Peyer's patch (tissue), 4 donors: ENCODE data around the gene KLK11.

Source experiments
- CTCF ChIP-seq, 6 experiments: fragments of 450-650 bp in 4 of 6; fragments of 200-600 bp in 2 of 6; sonication (generic) in 1 of 6; IDR thresholded peaks; one replicate each; pipeline ENCODE4 v1.5.1; 2017 to 2019; ENCODE audit warnings: antibody characterized with exemption in 6 of 6, mild to moderate bottlenecking in 3 of 6, moderate library complexity in 1 of 6
- POLR2A ChIP-seq, 2 donors: fragments of 450-650 bp; IDR thresholded peaks; one replicate each; pipeline ENCODE4 v1.5.1; 2017; ENCODE audit warnings: antibody characterized with exemption in 2 of 2, mild to moderate bottlenecking in 2 of 2, moderate library complexity in 2 of 2

DNA sequence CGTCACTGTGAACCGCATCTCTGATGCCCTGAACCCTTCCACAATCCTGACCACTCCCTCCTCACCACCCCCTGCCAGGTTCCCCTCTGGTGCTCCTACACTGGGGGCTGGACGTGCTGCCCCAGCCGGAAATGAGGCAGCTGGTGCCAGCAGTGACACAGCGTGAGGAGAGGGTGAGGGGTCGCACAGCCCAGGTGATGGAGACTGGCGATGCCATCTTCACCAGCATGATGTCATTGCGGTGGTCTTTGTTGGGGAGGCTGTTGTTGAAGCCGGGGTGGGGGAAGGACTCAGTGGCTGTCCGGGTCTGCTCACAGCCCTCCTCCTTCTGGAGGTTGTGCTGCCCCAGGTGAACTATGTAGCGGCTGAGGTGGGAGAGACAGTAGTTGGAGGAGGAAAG lies 2.5 kb downstream of the KLK11 start:
- TF ChIP-seq CTCF (IDR thresholded peaks at IDR 0.05): no peak
- TF ChIP-seq POLR2A (IDR thresholded peaks at IDR 0.05): no peak
